Fibroblast of skin of left biceps (primary cell): ENCODE measurements around the gene CLDN19.

Source experiments
- DNase-seq, 2 experiments: peaks; one replicate each; pipeline ENCODE4 v3.0.0-alpha.2; 2013; ENCODE audit warnings: low read depth in 2 of 2

CLDN19 gene

DNA sequence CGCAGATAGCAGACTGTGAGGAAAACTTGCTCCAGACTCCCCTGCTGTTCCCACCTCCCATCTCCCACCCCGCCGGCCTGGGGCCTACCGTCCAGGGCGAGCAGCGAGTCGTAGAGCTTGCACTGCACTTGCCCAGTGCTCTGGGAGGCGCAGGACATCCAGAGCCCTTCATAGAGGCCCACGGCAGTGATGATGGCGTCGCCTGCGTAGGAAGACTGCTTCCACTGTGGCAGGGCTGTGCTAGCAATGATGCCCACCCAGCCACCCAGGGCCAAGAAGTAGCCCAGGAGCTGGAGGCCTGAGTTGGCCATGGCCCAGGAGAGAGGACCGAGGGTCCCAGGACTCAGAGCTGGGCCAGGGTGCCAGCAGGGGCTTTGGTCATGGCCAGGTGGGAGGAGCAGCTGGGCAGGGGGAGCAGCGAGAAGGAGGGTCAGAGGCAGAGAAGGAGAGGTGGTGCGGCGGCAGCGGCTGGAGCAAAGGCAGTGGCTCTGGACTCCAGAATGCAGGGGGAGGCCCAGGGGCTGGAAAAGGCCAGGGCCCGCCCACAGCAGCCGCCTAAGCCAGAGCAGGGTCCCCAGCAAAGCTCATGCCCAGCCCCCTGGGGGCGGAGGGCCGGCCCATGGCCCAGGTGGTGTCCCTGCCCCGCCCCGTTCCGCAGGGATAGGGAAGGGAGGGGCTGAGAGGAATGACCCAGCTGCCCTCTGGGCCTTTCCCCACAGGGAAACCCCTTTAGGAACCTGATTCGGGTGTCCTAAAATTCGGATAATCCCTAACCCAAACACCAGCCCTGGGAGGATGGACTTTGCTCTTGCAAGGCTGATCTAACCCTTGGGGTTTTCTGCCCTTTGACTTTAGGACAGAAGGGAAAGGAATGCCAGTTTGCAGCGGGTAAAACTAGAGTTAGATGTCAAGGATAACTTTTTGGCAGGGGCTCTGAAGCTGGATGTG lies at the start of gene CLDN19:
CLDN19 (minus strand) TSS at position 484 of the 948 bp plus-strand sequence; CDS start at position 311, 173 bp downstream.
- DNase-seq, result no peak

GRCh38 chr1:42788021-42788420 lies 48.0 kb upstream of the CLDN19 start:
- no peak for DNase-seq

DNA sequence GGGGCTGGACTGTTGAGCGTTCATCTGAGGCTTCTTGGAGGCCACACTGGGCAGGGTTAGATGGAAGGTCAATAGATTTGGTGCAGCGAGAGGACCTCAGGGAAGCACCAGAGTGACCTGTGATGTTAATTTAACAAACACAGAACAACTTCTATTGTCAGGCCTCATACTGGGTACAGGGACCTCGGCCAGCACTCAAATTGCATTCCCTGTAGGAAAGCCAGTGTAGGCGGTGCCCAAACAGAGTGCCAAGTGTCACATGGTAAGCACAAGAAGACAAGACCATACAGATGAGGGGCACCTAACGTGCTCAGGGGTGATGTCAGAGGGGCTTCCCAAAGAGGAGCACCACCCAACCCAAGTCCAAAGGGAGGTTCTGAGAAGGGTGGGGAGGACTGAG lies 46.1 kb upstream of the CLDN19 start:
- DNase-seq, result no peak

DNA sequence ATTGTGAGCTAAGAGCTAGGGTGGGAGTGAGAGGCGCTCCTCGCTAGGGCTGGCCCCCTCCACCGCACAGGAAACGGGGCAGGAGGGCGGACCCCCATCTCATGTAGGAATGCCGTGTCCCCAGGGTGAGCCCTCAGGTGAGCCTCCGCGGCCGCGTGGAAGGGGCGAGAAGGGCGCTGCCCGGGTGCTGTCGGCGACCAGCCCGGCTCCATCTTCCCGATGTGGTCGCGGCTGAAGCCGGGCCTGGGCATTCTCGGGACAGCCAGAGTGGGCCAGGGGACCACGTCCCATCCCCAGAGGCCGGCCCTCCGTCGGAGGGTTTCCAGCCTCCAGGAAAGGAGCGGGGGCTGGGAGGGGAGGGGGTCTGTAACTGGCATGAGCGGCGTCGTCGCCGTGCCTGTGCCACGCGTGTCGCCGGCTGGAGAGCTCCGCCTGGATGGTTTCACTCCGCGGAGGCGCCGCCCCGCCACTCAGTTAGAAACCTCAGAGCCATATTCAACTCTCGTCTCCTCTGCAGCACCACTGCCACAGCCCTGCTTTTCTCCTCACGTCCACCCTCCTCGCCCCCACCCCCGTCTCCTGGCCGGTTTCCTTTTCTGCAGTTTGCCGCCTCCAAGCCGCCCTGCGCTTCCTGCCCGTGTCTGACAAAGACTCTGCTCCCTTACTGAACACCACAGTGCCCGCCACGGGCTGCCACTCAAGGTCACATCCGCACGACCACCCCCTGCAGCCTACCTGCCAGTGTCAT lies 45.1 kb upstream of the CLDN19 start, which contains the start of gene TMEM269:
TMEM269 (plus strand) TSS at position 46 of the 748 bp plus-strand sequence. CDS start 4,903 bp downstream, outside the sequence.
- no peak for DNase-seq

GRCh38 chr1:42784547-42784945 lies 44.5 kb upstream of the CLDN19 start:
- DNase-seq, result no peak

DNA sequence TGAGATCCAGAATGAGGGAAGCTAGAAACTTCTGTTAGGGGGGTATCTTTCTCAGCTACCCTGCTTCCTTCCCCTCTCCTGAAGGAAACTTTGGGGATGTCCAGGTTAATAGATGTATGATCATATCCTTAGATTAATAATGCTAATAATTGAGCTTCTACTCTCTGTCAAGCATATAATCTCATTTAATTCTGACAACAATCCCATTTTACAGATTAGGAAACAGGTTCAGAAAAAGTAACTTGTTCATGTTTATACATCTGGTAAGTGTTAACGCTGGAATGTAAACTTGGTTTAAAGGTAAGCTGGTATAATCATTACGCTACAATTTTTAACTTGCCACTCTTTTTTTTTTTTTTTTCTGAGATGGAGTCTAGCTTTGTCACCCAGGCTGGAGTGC lies 43.1 kb upstream of the CLDN19 start:
- DNase-seq, result no peak

DNA sequence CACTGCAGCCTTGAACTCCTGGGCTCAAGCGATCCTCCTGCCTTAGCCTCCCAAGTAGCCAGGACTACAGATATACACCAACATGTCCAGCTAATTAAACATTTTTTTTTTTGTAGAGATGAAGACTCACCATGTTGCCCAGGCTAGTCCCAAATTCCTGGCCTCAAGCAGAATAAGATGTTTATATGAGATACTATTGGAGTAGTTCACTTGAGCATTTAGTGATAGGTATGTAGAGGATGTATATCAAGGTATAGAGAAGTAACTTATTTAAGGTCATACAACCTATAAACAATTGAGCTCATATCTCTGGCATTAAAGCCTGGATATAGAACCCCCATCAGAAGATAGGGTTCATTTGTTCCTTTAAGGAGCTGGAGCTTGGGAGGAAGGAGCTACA lies 40.1 kb upstream of the CLDN19 start:
- DNase-seq, result no peak

GRCh38 chr1:42779725-42780124 lies 39.7 kb upstream of the CLDN19 start:
- no peak for DNase-seq

DNA sequence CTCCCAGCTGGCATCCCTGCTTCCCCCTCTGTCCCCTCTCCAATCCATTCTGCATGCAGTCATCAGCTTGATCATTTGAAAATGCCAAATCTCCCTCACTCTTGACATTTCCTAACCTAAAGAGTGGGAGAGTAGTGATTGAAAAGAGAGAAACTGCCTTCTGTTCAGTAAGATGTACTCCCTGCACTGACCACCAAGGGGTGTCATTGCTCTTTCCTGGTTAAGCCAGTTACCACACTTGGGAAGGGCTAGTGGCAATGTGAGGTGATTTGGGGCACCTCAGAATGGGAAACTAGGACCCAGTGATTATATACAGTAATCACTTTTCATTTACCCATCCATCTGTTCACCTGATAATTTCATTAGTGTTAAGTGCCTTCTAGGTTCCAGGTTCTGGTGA lies 37.8 kb upstream of the CLDN19 start:
- DNase-seq, result no peak

GRCh38 chr1:42776502-42776901 lies 36.5 kb upstream of the CLDN19 start:
- no peak for DNase-seq

- no peak for DNase-seq
Observed at GRCh38 chr1:42774928-42775526, 35.0 kb upstream of the CLDN19 start.

GRCh38 chr1:42773420-42773819 lies 33.4 kb upstream of the CLDN19 start:
- DNase-seq, result no peak

GRCh38 chr1:42769811-42770210 lies 29.8 kb upstream of the CLDN19 start:
- DNase-seq, result no peak

- no peak for DNase-seq
Observed at GRCh38 chr1:42768172-42768571, 28.1 kb upstream of the CLDN19 start.

DNA sequence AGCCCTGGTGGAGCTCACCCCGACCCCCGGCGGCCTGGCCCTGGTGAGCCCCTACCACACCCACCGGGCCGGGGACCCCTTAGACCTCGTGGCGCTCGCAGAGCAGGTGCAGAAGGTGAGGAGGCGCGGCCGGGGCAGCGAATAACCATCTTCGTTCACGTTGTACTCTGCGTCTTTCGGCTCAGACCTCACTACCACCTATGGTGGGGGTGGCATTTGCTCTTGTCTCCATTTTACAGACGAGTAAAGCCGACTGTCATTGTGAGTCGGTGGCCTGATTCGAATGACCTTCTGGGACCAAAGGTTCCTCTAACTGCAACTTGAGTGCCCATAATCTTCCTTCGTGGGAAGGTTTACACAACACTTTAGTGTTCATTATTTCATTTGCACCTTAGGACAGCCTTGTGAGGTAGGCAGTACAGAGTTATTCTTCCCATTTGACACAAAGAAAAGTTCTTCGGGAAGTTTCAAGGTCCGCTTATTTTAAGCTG lies 27.5 kb upstream of the CLDN19 start:
- no peak for DNase-seq

DNA sequence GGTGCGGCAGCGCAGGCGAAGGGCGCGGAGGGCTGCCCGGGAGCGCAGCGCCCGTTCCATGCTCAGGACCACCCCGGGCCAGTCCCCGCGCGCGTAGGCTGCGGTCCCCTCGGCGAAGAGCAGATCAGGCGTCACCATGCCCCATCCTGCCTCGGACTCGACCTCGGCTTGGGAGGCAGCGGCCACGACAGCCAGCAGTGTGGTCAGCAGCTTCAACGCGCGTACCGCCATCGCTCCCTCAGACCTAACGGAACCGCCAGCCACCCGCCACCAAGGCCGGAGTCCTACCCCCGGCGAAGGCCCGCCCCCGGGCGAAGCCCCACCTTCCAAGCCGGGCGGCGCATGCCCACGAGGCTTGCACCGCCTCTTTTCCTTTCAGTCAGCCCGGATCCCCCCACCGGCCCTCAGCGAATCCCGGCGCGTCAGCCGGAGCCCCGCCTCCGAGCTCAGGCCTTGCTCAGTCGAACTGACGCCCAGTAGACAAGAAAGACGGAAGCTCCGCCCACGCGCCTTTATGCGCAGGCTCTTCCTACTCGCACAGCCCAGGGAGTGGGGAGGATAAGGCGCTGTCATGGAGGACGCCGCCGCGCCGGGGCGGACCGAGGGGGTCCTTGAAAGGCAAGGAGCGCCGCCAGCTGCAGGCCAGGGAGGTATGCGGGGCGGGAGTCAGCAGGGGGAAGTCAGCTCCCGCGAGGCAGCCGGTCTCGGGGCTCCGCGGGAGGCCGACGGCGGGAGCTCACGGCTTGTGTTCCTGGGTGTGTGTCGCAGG lies 26.9 kb upstream of the CLDN19 start, which contains the start of the genes C1orf50 and P3H1:
C1orf50 (plus strand) TSS at position 509 of the 769 bp plus-strand sequence; CDS start at position 572, 63 bp downstream.
P3H1 (minus strand) TSS at position 288 of the 769 bp plus-strand sequence; CDS start at position 231, 57 bp downstream.
- peak; percentile 94 to 96 for DNase-seq

- DNase-seq, result peak; percentile 53 to 55
Observed at GRCh38 chr1:42765832-42766740, 26.1 kb upstream of the CLDN19 start.

DNA sequence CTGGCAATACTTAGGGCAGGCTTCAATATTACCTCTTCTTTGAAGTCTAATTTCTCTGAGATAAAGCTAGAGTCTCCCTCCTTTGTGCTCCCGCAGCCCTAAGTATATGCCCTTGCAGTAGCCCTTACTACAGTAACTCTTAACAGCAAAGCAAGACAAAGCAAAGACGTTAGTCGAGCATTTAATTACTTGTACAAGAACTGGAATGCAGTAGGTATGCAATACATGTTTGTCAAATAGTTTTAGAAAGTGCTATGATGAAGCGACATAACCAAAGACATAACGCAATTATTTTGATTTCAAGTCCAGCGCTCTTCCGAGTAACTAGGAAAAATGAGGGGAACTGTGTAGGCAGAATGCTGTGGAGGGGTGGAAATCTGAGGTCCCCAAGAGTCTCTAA lies 25.2 kb upstream of the CLDN19 start:
- DNase-seq, result no peak

- no peak for DNase-seq
Observed at GRCh38 chr1:42762269-42762668, 22.2 kb upstream of the CLDN19 start.

GRCh38 chr1:42761567-42761966 lies 21.5 kb upstream of the CLDN19 start:
- DNase-seq, result no peak
